ENCODE measurements around the gene HACL1. TPM values are rescaled to one million over a fixed set of nuclear protein-coding genes. Genes with fewer than 3 reads are reported as not detected.

HACL1 gene
- total RNA-seq, 1 donor from 2014 or later = 15.2 TPM

DNA sequence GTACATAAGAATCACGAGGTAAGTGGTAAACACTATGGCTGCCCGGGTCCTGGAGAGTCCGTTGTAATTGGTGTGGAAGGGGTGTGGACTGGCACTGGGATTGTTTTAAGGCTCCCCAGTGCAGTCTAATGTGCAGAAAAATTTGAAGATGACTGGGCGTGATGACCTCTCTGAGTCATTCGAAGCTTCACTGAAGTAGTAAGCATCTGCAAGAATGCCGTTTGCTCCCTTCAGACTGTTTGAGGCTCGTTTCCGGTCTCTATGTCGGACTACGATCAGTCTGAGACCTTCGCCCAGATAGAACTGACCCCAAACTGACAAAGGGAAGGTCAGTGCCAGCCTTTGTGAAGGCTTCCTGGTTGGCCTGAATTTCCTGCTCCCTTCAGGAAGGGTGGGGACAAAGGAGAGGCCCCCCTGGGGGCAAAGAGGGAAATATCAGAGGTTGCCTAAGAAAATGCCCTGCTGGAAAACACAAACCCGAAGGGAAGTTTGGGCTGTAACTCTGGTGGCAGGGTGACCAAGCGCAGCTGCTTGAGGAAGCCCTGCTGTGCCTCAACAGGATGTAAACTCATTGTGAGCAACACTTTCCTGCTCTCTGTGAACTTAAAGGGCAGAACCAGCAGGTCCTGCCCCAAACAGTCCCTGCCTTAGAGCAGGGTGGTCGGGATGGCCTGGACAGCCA, 34.8 kb upstream of the HACL1 start:
- H3K9me3 ChIP-seq = no peaks in the 10 kb centered on the region
- peaks cover 36% of the 10 kb centered on the region for H3K4me1 ChIP-seq

DNA sequence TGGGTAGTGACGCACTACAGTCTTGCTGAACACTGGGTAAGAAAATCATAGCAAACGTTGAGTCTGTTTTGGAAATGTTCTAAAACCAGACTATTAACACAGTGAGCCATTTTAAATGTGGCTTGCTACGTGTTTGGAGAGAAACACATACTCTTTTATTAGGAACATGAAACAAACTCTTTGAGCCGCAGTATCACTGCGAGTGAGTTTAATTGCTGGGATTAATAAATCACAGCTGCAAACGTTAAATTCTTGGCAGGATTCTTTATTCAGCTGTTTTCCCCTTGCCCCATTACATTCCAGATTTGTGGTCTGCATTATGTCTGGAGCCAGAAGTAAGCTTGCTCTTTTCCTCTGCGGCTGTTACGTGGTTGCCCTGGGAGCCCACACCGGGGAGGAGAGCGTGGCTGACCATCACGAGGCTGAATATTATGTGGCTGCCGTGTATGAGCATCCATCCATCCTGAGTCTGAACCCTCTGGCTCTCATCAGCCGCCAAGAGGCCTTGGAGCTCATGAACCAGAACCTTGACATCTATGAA, 33.8 kb upstream of the HACL1 start:
- Histone ChIP-seq H3K9me3 (no peaks in the 10 kb centered on the region), H3K27ac (peak overlapping the region; percentile 71), H3K4me1 (peaks cover 44% of the 10 kb centered on the region), H3K27me3 (no peaks in the 10 kb centered on the region), H3K36me3 (no peaks in the 10 kb centered on the region), H3K4me3 (no peak overlapping the region)
- no peak for ATAC-seq
- TF ChIP-seq, protein P1, sequence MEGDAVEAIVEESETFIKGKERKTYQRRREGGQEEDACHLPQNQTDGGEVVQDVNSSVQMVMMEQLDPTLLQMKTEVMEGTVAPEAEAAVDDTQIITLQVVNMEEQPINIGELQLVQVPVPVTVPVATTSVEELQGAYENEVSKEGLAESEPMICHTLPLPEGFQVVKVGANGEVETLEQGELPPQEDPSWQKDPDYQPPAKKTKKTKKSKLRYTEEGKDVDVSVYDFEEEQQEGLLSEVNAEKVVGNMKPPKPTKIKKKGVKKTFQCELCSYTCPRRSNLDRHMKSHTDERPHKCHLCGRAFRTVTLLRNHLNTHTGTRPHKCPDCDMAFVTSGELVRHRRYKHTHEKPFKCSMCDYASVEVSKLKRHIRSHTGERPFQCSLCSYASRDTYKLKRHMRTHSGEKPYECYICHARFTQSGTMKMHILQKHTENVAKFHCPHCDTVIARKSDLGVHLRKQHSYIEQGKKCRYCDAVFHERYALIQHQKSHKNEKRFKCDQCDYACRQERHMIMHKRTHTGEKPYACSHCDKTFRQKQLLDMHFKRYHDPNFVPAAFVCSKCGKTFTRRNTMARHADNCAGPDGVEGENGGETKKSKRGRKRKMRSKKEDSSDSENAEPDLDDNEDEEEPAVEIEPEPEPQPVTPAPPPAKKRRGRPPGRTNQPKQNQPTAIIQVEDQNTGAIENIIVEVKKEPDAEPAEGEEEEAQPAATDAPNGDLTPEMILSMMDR (IDR thresholded peaks at IDR 0.05) = no peak
- DNase-seq = no peak
- intact Hi-C loops (cut with DNase I) = no loop called here

More for the DNA sequence above, 34.8 kb upstream of the HACL1 start:
- DNase-seq (no peak), ATAC-seq (peak; percentile 75)
- no peaks in the 10 kb centered on the region for H3K36me3 ChIP-seq
- TF ChIP-seq, protein P1 (IDR thresholded peaks at IDR 0.05) = no peak
- no peaks in the 10 kb centered on the region for H3K27me3 ChIP-seq
- H3K27ac ChIP-seq = peak overlapping the region; percentile 71
- no peak overlapping the region for H3K4me3 ChIP-seq
- intact Hi-C loops (cut with DNase I) = no loop called here

DNA sequence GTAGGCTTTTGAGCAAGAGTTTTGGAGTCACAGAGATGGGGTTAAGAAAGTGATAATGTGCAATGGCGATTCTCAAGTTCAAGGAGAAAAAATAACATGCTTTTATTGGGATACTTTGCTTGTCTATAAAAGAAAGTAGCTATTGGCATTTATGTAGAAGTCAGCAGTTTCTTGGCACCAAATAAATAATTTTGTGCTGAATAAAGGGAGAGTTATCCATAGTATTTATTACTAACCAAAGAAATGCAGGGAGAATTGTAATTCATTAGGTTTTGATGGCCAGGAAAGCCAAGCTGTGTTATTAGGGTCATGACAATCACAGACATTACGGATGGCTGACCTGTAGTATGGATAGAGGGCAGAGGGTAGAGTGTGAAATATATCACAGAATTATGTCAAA, 33.3 kb upstream of the HACL1 start:
- TF ChIP-seq, protein P1 (IDR thresholded peaks at IDR 0.05) = no peak
- peaks cover 44% of the 10 kb centered on the region for H3K4me1 ChIP-seq
- H3K27ac ChIP-seq = peak overlapping the region; percentile 21
- H3K36me3 ChIP-seq = no peaks in the 10 kb centered on the region
- H3K4me3 ChIP-seq = no peak overlapping the region
- no peak for DNase-seq
- ATAC-seq = no peak
- no peaks in the 10 kb centered on the region for H3K27me3 ChIP-seq
- H3K9me3 ChIP-seq = no peaks in the 10 kb centered on the region
- intact Hi-C loops (cut with DNase I) = no loop called here

GRCh38 chr3:15633766-15634598, 32.6 kb upstream of the HACL1 start:
- TF ChIP-seq, protein P1 (IDR thresholded peaks at IDR 0.05) = no peak
- Histone ChIP-seq H3K9me3 (no peaks in the 10 kb centered on the region), H3K27ac (peak overlapping the region; percentile 21), H3K4me3 (no peak overlapping the region), H3K4me1 (peaks cover 44% of the 10 kb centered on the region), H3K36me3 (no peaks in the 10 kb centered on the region), H3K27me3 (no peaks in the 10 kb centered on the region)
- DNase-seq = no peak
- no peak for ATAC-seq
- intact Hi-C loops (cut with DNase I) = no loop called here

- Histone ChIP-seq H3K9me3 (no peaks in the 10 kb centered on the region), H3K4me1 (peaks cover 44% of the 10 kb centered on the region), H3K36me3 (no peaks in the 10 kb centered on the region), H3K27me3 (no peaks in the 10 kb centered on the region), H3K4me3 (no peak overlapping the region), H3K27ac (no peak overlapping the region)
- TF ChIP-seq, protein P1 (IDR thresholded peaks at IDR 0.05) = no peak
- DNase-seq = no peak
- intact Hi-C loops (cut with DNase I) = no loop called here
- no peak for ATAC-seq
Observed at GRCh38 chr3:15633159-15633558, 31.8 kb upstream of the HACL1 start.
